GM19035 (cell line): ENCODE measurements around the gene LOXHD1.

Source experiments
- ATAC-seq: cut with Tn5 transposase; IDR thresholded peaks from one replicate; pipeline ENCODE4 v1.9.1; 2021; ENCODE audit not compliant: unreplicated experiment

LOXHD1 gene

DNA sequence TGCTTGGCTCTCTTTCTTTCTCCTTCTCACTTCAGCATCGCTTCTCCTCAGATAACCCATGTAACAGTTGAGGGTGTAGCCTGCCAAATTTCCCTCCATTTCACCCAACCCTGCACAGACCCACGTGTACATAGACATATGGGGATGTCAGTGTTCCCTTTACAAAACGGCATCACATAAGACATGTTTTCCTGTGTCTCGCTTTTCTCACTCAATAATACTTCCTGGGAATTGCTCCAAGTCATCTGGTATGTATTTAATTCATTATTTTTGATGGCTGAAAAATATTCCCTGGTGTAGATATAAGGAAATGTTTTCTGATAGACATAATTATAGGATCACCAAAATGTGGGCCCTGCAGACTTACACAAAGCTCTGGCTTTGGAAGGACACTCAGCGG, 176.8 kb downstream of the LOXHD1 start:
- no peak for ATAC-seq

DNA sequence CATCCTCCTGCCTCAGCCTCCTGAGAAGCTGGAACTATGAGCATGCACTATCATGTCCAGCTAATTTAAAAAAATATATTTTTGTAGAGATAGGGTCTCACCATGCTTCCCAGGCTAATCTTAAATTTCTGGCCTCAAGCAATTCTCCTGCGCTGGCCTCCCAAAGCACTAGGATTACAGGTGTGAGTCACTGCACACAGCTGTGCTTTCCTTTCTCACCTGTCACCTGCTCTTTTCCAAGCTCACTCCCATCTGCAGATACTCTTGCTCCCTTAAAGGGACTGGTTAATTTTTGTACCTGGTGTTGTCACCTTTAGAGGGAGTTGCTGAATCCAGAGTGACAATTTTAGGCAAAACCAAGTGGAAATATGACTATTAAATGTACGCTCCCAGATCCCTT, 178.2 kb downstream of the LOXHD1 start:
- ATAC-seq: no peak

DNA sequence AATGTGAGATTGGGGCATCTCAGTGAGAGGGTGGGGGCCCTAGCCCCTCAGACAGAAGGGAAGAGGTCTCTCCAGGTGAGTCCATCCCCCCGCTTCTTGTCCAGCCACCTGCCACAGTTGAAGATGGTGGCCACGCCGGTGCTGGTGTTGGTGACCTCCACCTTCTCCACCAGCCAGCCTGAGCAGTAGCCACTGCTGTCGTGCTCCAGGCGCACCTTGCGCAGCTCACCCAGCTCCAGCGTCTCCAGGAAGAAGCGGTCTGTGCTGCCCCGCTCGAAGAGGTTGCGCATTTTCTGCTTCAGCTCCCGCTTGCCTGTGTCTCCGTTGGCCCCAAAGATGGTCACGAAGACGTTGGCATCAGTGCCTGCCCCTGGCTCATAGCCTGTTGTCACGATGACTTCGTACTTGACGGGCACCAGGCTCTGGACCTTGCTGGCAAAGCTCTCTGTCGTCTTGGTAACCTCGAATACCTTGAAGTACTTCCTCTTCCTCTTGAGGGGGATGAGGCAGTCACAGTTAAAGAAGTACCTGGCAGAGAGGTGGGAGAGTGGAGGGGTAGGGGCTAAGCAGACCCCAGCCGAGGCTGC, 179.5 kb downstream of the LOXHD1 start:
- no peak for ATAC-seq

DNA sequence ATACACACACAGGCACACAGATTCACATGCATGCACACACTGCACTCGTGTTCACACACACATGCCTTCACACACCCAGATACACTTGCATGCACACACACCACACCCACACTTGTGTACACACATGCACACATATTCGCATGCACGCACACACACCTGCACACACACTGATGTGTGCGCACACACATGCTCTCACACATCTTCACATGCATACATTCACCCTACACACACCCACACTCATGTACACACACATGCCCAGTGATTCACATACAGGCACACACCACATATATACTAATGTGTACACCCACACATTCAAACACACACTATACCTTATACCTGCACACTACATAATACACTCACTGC, 181.6 kb downstream of the LOXHD1 start:
- ATAC-seq: no peak

DNA sequence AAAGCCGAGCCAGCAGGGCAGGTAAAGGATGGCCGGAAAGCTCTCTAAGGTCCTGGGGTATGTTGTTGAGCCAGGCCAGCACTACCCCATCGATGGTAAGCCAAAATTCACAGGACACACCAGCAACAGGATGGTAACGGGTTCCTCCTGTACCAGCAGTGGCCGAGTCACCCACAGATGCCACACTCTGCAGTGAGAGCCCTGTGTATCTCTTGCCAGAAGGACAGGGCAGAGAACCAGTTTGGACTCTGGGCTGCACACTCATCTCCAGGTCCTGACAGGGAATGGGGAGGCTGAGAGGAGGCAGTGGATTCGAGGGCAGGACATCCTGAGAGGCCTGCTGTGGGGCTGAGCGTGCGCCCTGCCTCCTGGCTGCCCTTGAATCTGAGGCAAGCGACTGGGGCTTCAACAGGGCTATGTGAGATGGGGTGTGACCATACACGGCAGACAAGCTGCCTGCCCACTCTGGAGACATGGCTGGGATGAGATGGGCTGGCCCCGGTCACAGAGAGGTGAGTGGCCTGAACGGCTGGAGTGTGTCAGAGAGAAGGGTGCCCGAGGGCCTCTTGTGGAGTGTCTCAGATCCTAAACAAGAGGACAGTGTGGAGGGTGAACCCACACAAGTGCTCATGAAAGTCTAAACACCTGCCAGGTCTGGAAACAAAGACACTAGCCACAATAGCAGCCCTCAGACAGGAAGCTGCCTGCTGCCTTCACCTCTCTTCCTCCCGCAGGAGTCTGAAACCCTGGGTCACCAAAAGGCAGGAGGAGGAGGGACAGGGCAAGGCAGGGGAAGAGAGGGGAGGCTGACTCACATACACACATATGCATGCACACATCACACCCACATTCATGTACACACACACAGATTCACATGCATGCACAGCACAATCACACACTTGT, 182.3 kb downstream of the LOXHD1 start:
- ATAC-seq: no peak

DNA sequence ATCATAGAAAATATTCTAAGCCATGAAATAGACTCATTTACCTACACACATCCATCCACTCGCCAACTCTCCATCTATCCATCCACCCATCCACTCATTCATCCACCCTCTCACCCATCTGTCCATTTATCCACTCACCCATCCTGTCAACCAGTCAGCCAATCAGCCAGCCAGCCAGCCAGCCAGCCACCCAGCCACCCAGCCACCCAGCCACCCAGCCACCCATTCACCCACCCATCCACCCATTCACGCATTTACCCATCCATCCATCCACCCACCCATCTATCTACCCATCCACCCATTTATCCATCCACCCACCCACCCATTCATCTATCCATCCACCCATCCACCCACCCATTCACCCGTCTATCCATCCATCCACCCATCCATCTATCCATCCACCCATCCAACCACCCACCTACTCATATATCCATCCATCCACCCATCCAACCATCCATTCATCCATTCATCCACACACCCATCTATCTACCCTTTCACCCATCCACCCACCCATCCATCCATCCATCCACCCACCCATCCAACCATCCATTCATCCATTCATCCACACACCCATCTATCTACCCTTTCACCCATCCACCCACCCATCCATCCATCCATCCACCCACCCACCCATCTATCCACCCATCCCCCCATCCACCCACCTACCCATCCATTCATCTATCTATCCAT, 185.1 kb downstream of the LOXHD1 start:
- no peak for ATAC-seq

DNA sequence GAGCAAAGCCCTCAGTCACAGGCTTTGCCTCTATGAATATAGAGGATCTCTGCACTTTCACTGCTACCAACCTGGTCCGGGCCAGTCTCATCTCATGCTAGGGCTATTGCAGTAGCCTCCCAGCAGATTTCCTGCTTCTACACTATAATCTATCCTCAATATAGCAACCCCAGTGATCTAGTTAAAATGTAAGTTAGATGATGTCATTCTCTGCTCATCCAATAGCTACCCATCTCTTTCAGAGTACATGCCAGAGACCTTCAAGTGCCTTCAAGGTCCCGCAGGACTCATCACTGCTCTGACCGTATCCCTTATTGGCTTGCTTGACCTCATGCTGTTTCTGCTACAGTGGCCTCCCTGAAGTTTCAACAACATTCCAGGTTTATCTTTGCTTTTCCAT, 186.3 kb downstream of the LOXHD1 start:
- no peak for ATAC-seq

DNA sequence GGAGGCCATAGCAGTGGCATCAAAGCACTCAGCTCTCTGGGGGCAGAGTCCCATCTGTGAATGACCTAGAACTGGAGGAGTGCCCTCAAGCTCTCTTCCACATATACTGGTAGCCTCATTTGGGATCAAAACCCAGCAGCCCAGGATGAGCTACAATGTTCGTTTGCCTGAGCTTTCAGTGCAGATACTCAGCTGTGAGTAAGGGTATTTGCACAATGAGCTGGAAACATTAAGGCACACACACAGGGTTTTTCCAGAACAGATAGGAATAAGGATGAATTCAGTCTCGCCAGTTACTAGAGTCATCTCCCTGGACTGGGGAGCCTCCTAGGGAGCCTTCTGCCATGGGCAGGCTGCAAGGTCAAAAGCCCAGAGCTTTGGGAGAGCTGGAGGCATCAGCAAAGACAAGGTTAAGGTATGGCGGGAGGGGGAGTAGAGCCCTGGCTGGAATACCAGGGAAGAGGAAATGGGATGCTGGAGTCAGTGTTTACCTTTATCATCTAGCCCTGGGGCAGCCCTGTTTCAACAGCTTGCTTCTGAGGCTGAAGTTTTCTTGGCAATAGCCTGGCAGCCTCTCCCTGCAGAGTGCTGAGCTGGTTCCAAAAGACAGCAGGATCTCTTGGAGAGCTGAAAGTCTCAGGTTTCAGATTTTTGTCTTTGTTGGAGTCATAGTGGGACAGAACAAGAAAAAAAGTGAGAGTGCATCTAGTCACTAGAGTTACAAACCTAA, 187.7 kb downstream of the LOXHD1 start:
- no peak for ATAC-seq

DNA sequence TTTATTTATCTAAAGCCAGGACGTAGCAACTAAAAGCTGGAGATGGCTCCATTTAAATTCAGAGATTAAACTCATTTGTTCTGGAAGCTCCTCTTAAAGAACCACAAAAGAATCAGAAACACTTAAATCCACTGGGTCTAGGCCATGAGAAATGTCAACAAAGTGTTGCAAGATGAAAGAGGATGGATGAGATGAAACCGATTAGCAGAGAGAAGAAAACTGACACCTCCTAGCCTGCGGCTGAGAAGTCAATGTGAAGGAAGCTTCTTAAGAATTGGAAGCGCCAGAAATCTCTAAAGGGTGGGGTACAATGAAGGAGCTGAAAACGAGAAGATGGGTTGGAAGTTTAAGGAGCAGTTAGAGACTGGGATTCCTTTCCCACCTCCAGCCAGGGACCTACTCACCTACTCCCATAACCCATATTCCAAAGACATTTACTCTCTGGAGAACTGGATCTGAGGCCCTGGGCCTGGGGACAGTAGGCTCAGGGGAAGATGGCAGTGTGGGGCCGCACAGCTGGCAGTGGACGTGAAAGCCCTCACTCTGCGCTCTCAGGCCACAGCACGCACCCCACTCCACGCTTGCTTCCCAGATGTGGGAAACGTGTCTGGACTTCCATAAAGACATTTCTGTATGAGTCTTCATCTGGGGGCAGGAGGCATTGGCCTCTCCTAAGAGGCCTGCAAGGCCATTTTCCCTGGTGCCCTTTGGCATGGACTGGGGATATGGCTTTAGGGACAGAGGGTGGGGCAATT, 188.4 kb downstream of the LOXHD1 start:
- no peak for ATAC-seq

DNA sequence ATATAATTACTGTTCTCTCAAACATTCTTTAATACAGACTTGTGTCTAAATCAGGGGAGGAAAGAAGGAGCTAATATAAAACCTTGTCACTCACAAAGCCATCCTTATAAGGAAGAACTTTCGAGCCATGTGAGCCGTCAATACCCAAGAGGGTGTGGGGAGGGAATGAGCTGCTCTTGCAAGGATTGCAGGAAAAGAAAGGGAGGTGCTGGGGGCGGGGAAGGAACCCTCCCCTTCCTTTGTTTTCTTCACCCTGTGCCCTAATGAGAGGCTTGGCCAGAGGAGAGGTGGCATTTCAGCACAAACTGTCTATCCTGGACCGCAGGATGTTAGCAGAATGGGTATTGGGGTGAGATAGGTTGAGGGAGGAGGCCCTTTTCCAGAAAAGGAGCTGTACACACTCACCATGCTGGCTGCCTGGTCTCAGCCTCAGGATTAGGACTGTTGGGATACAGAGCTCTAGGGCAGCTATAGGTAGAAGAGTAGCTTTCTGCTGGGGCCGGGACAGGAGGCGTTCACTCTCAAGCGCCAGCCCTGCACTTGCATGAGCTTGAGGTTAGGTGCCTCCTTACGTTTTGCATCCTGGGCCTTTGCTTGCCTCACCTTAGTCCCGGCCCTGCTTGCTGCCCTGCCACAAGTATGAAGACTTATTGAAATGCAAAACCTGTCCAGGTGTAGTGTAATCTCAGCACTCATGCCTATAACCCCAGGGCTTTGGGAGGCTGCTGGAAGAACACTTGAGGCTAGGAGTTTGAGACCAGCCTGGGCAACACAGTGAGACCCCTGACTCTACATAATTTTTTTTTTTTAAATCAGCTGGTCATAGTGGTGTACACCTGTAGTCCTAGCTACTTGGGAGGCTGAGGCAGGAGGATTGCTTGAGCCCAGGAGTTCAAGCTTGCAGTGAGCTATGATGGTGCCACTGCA, 190.5 kb downstream of the LOXHD1 start:
- no peak for ATAC-seq

DNA sequence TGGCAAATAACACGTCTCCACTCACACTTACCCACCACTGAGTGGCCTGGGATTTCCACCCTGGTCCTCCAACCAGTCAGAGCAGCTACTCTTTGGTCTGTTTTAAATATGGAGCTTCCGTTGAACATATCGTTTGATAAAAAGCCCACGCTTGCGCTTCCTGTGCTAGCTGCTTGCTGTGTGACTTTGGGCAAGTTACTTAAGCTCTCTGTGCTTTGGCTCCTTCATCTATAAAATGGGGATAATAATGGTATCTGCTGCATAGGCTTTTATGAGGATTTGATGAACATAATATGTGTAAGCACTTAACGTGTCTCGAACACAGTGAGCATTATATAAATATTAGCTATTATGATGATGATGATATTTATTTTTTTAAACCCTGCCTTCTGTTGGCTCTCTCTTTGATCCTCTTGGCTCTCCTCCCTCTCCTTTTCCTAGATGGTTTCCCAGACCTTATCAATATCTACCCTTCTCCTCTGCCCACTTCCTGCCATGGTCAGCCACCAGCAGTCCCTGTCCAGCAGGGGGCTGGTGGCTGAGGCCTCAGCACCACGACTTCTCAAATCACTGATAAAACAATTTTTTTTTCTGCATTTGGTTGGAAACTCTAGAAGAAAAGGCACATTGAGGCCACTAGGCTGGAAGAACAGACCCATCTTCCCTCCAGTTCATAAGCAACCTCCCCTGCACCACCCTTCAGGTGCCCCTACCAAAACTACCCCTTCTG, 191.9 kb downstream of the LOXHD1 start:
- no peak for ATAC-seq

DNA sequence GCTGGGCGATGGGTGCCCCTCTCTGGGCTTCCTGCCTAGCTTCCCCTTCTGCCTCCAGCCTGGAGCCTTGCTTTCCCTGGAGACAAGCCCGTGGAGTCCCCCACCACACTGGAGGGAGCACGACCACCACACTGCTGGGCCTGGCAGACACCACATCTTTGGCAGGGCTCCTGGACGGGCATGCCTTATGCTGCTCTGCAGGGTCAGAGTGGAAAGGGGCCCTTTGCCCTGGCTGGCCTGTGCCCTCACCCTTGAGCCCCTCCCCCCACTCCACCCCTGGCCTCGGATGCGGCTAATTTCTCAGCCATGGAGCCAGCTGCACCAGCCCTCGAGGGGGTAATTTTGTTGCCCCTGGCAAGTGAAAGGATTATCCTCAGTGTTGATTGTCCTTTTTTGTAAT, 194.5 kb downstream of the LOXHD1 start:
- ATAC-seq: no peak

DNA sequence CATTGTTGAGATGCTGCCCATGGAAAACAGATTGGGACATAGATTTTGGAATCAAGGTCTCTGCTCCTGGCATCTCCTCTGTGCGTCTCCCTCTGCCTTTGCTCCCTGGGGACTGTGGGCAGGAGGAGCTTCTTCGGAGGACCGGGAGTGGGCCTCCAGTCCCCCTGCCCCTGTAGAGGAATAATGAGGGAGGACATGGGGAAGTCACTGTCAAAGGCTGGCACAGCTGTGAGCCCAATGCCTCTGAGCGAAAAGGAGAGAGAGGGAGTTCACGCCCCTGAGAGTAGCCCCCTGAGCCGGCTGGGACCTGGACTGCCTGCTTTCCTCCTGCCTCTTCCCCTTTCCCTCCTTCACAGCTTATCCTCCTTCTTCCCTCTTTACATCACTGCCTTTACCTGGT, 195.0 kb downstream of the LOXHD1 start:
- ATAC-seq: no peak

DNA sequence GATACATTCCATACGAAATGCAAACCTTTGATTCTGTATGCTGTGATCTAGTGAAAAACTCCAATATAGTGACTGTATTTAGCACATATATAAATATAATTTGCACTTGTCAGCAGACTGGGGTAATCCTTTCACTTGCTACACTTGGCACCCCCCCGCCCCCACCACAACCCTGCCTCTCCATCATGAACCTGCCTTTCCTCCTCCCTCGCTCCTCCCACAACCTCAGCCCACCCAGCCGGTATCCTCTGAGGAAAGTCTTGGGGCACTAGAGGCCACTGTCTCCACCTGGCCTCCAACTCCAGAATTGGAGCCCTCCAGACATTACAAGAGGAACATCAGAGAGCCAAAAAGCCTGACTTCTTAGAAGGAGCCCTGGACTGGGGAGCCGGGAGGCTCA, 196.3 kb downstream of the LOXHD1 start:
- no peak for ATAC-seq

DNA sequence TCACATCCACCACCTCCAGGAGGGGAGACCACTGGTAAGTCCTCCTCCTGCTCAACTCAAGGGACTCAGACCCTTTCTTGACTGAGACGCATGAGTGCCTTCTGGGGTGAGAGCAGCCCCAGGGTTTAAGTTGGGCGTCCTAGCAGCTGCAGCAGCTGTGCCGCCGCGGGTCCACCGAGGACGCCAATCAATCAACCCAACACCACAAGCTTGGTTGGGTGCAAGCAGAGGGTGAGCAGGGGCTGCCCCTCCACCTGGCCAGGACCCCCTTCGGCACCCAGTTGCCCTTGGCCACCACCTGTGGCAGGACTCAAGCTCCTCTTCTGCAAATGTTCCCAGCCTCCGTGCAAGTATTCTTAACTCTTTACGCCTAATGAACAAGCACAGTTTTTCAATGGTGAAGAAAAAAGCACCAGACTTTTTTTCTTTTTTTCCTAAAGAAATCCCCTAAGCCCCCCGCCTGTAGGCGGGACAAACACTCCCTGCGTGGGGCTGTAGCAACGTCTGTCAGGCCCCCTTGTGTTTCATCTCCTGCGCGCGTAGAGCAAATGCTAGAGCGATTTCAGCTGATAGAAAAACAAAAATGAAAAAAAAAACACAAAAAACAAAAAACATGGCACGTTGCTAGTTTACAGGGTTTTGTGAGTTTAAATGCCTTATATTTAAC, 197.1 kb downstream of the LOXHD1 start:
- ATAC-seq: no peak

DNA sequence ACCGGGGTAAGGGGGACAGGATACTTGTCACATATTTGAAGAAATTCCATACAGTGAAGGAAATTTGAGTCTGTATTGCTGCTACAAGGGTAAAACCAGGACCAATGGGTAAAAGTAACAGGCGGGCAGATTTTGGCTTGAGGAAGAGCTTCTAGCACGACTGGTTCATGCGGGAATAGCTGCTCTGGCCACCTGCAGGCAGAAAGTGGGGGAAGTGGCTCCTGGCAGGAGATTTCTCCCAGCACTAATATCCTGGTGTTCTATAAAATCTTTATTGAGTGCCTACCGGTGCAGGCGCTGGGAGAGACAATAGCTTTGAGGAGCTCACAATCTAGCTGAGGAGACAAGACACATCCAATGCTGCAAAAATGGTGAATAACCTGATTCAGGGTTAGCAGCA, 198.5 kb downstream of the LOXHD1 start:
- ATAC-seq: no peak

DNA sequence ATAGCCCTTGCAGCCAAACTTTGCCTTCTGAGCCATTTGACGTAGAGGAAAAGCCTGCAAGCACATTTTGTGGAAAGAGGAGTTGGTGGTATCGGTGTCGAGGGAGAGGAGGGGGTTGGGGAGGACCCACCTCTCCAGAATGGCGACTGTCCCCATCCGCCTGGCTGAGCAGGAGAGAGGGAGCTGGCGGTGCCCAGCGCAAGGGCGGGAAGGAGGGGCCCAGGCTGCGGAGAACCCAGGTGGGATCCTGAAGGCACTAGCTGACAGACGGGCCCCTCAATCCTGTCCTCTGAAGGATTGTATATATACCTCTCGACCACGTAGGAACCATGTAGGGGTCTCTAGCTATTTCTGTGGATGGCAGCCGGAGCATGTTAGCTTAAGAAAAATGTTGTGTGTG, 200.3 kb downstream of the LOXHD1 start:
- no peak for ATAC-seq

DNA sequence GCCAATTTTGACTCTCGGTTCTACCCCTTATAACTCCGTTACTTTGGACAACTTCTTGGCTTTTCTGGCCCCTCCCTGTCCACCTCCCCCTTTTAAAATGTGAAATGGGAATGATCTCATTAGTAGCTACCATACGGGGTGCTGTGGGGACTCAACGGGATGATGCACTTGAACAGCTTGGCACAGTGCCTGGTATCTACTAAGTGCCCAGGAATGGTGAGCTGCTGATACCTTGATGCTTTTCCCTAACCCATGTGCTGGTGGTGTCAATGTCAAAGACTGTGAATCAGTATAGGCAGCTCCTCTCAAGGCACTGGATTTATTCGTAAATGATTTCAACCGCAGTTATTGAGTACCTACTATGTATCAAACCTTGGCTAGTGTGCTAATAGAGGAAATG, 204.2 kb downstream of the LOXHD1 start:
- ATAC-seq: no peak

DNA sequence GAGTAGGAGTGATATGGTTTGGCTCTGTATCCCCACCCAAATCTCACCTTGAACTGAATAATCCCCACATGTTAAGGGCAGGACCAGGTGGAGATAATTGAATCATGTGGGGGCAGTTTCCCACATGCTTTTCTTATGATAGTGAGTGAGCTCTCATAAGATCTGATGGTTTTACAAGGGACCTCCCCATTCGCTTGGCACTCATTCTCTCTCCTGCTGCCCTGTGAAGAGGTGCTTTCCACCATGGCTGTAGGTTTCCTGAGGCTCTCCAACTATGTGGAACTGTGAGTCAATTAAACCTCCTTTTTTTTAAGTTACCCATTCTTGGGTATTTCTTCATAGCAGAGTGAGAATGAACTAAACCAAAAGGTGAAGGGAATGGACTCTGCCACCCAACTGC, 207.5 kb downstream of the LOXHD1 start:
- no peak for ATAC-seq
